Left lung (tissue), 10 donors: ENCODE measurements around the gene TBPL2. TPM values are rescaled to one million over a fixed set of nuclear protein-coding genes. Genes with fewer than 3 reads are reported as not detected.
"Not testable (repeated sequence)": the region's sequence is repeated elsewhere in the genome, so short reads cannot be mapped to it uniquely, and the experiment has no call there.

Experiments
- ATAC-seq: fragments of 200-7000 bp; cut with Tn5 transposase; one replicate; pipeline ENCODE4 v1.9.1; 2020; ENCODE audit warnings: moderate library complexity
- DNase-seq, 4 donors: peaks; one replicate each; pipeline ENCODE4 v3.0.0-alpha.2; 2013 to 2020
- H3K27ac ChIP-seq, 2 donors: fragments of 200-600 bp; sonication (generic) in 1 of 2; one replicate each; pipeline versions ENCODE4 v1.5.0 to v1.8.0; 2020 to 2021
- H3K27me3 ChIP-seq, 2 donors: fragments of 200-600 bp; sonication (generic) in 1 of 2; one replicate each; pipeline versions ENCODE4 v1.5.0 to v1.8.0; 2020 to 2021
- H3K36me3 ChIP-seq, 2 donors: fragments of 200-600 bp; sonication (generic) in 1 of 2; one replicate each; pipeline versions ENCODE4 v1.5.0 to v1.8.0; 2020 to 2021
- H3K4me1 ChIP-seq, 2 donors: fragments of 200-600 bp; one replicate each; pipeline ENCODE4 v1.8.0; 2021
- H3K4me3 ChIP-seq, 2 donors: fragments of 200-600 bp; sonication (generic) in 1 of 2; one replicate each; pipeline versions ENCODE4 v1.5.0 to v1.8.0; 2020 to 2021; ENCODE audit warnings: mild to moderate bottlenecking in 1 of 2
- H3K9me3 ChIP-seq, 2 donors: fragments of 200-600 bp; sonication (generic) in 1 of 2; one replicate each; pipeline versions ENCODE4 v1.5.0 to v1.8.0; 2020 to 2021
- CTCF ChIP-seq, 2 donors: fragments of 200-600 bp; sonication (generic) in 1 of 2; IDR thresholded peaks; one replicate each; pipeline versions ENCODE4 v1.5.0 to v1.8.0; 2021; ENCODE audit warnings: antibody characterized with exemption in 2 of 2
- intact Hi-C, 2 donors: fragments of 100-400 bp; cut with DNase I; formaldehyde crosslinking; loops; one replicate each; pipeline versions ENCODE4 v1.11.2 to v1.14.2; 2022
- polyA plus RNA-seq, 6 donors: library from polyadenylated mRNA; unstranded; fragments of 120-200 nt; gene quantifications; one replicate each; pipeline ENCODE4 v1.2.1, GENCODE V29; 2013; ENCODE audit not compliant: insufficient read length in 6 of 6
- total RNA-seq, 2 donors: library from RNA; stranded (reverse); fragmentation: NEBNext Ultra II Directional; extraction: Animal tissue kit (Norgen Biotek cat#: 25700); gene quantifications; one replicate each; pipeline ENCODE4 v1.2.1, GENCODE V29; 2021
- donor health status: DM: no; HTN: yes; CAD: no.
- donor health status: DM: no; HTN: no; CAD: no.

TBPL2 gene
- total and polyA plus RNA-seq, 8 donors: 0.07 to 0.22 (median 0.14) TPM; not detected in 4

- no peak overlapping the region for H3K27ac ChIP-seq
- H3K4me3 ChIP-seq: no peak overlapping the region
- intact Hi-C loops: no loop called here
Measured at GRCh38 chr14:55473786-55474185, 33.4 kb upstream of the TBPL2 start.

GRCh38 chr14:55470025-55470424, 29.6 kb upstream of the TBPL2 start:
- Histone ChIP-seq H3K4me1 (no peaks in the 10 kb centered on the region), H3K27me3 (no peaks in the 10 kb centered on the region), H3K27ac (no peak overlapping the region), H3K36me3 (no peaks in the 10 kb centered on the region), H3K9me3 (peaks cover 0 to 10% of the 10 kb centered on the region in 2 donors), H3K4me3 (no peak overlapping the region)
- intact Hi-C loops: no loop called here
- ATAC-seq (no peak), DNase-seq (no peak)
- TF ChIP-seq CTCF (IDR thresholded peaks at IDR 0.05): no peak

More at GRCh38 chr14:55473786-55474185, 33.4 kb upstream of the TBPL2 start:
- DNase-seq: no peak
- no peak for ATAC-seq
- peaks cover 0 to under 1% of the 10 kb centered on the region in 2 donors for H3K9me3 ChIP-seq
- TF ChIP-seq CTCF (IDR thresholded peaks at IDR 0.05): no peak
- no peaks in the 10 kb centered on the region for H3K36me3 ChIP-seq
- no peaks in the 10 kb centered on the region for H3K27me3 ChIP-seq
- no peaks in the 10 kb centered on the region for H3K4me1 ChIP-seq

- Histone ChIP-seq H3K9me3 (peaks cover 0 to 10% of the 10 kb centered on the region in 2 donors), H3K4me1 (no peaks in the 10 kb centered on the region), H3K4me3 (no peak overlapping the region), H3K36me3 (no peaks in the 10 kb centered on the region), H3K27me3 (no peaks in the 10 kb centered on the region), H3K27ac (no peak overlapping the region)
- intact Hi-C loops: no loop called here
- DNase-seq: no peak
- no peak for TF ChIP-seq CTCF (IDR thresholded peaks at IDR 0.05)
- no peak for ATAC-seq
Measured at GRCh38 chr14:55467307-55467706, 26.9 kb upstream of the TBPL2 start.

- TF ChIP-seq CTCF (IDR thresholded peaks at IDR 0.05): no peak
- no peak for DNase-seq
- intact Hi-C loops: no loop called here
- no peak overlapping the region for H3K4me3 ChIP-seq
- no peak overlapping the region for H3K27ac ChIP-seq
- no peak for ATAC-seq
- no peaks in the 10 kb centered on the region for H3K9me3 ChIP-seq
- no peaks in the 10 kb centered on the region for H3K27me3 ChIP-seq
- peaks cover 0 to 10% of the 10 kb centered on the region in 2 donors for H3K4me1 ChIP-seq
- no peaks in the 10 kb centered on the region for H3K36me3 ChIP-seq
Measured at GRCh38 chr14:55458800-55459515, 18.5 kb upstream of the TBPL2 start.

- intact Hi-C loops: no loop called here
- TF ChIP-seq CTCF (IDR thresholded peaks at IDR 0.05): no peak
- peaks cover 0 to 10% of the 10 kb centered on the region in 2 donors for H3K4me1 ChIP-seq
- DNase-seq (no peak), ATAC-seq (no peak)
- H3K9me3 ChIP-seq: no peaks in the 10 kb centered on the region
- no peak overlapping the region for H3K27ac ChIP-seq
- H3K4me3 ChIP-seq: no peak overlapping the region
- no peaks in the 10 kb centered on the region for H3K27me3 ChIP-seq
- no peaks in the 10 kb centered on the region for H3K36me3 ChIP-seq
Measured at GRCh38 chr14:55457496-55457895, 17.1 kb upstream of the TBPL2 start.

GRCh38 chr14:55456411-55456810, 16.0 kb upstream of the TBPL2 start:
- ATAC-seq, H3K4me1 ChIP-seq, H3K27me3 ChIP-seq, H3K36me3 ChIP-seq, DNase-seq, H3K9me3 ChIP-seq, H3K27ac ChIP-seq, intact Hi-C loops, H3K4me3 ChIP-seq: not testable (repeated sequence)
